ENCODE data around the gene MYO1H.
"Not testable (repeated sequence)": the region's sequence is repeated elsewhere in the genome, so short reads cannot be mapped to it uniquely, and the experiment has no call there.

The MYO1H gene

DNA sequence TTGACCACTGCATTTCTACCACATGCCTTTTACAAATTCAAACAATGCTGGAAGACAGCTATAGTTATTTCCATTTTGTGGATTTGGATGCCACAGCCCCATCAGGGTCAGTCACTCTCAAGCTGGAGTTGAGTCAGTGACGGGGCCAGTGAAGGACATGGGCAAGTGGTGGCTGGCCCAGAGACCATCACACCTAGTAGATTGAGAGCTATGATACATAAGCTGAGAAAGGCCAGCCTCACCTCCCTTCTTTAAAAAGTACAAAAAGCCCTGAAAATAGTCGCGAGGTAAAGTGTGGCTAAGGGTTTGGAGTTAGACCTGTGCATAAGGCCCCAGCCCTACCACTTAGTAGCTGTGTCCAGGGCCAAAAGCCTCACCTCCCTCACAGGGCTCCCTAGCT, 125.3 kb downstream of the MYO1H start (continued):
- TF ChIP-seq ZNF416 (tag by site-specific recombination; IDR thresholded peaks at IDR 0.05): no peak
- TF ChIP-seq, protein P1, sequence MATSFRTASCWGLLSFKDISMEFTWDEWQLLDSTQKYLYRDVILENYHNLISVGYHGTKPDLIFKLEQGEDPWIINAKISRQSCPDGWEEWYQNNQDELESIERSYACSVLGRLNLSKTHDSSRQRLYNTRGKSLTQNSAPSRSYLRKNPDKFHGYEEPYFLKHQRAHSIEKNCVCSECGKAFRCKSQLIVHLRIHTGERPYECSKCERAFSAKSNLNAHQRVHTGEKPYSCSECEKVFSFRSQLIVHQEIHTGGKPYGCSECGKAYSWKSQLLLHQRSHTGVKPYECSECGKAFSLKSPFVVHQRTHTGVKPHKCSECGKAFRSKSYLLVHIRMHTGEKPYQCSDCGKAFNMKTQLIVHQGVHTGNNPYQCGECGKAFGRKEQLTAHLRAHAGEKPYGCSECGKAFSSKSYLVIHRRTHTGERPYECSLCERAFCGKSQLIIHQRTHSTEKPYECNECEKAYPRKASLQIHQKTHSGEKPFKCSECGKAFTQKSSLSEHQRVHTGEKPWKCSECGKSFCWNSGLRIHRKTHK (tag by site-specific recombination; IDR thresholded peaks at IDR 0.05): no peak

- CTCF ChIA-PET: interaction anchor here (1.0 to 6.5 kb wide), 4 partner anchors 25 to 45 kb away, joined by 3 to 38 read pairs (median 6); no protein-coding TSS in a partner anchor
- H3K4me3 ChIP-seq (ENCODE audit: low read depth, low read length); H3K27ac ChIP-seq (ENCODE audit: extremely low read depth, low read depth, low read length); H3K4me1 ChIP-seq (ENCODE audit: control insufficient read depth, insufficient read depth, low read length); H3K9me3 ChIP-seq (ENCODE audit: control insufficient read depth, insufficient read depth, low read depth, low read length): not testable (repeated sequence)
- H3K36me3 ChIP-seq (ENCODE audit: control insufficient read depth in 2 of 2, insufficient read depth in 1 of 2, low read length in 2 of 2): peaks cover 0 to 19% of the 10 kb centered on the region in 2 experiments; a peak in 1 of 3 replicates
- POLR2A ChIA-PET: interaction anchor here (1.0 kb wide), 1 partner anchor 10 kb away, joined by 3 read pairs; no protein-coding TSS in a partner anchor
Observed at GRCh38 chr12:109473526-109474270, 126.0 kb downstream of the MYO1H start.

DNA sequence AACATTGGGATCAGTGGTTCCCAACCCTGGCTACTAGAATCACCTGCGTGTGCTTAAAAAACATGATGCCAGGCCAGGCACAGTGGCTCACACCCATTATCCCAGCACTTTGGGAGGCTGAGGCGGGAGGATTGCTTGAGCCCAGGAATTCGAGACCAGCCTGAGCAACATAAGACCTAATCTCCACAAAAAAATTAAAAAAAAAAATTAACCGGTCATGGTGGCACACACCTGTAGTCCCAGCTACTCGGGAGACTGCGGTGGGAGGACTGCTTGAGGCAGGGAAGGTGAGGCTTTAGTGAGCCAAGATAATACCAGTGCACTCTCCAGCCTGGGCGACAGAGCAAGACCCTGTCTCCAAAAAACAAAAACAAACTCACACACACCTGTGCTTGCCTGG, 127.4 kb downstream of the MYO1H start:
- TF ChIP-seq ZNF221 (tag by site-specific recombination; IDR thresholded peaks at IDR 0.05; ENCODE audit: borderline replicate concordance) (no peak), ZNF626 (tag by site-specific recombination; IDR thresholded peaks at IDR 0.05) (no peak), ZNF555 (tag by site-specific recombination; conservative IDR thresholded peaks at IDR 0.05) (no peak), ZNF133 (tag by site-specific recombination; IDR thresholded peaks at IDR 0.05) (no peak), ZNF585B (tag by site-specific recombination; IDR thresholded peaks at IDR 0.05) (no peak), ZNF792 (tag by site-specific recombination; IDR thresholded peaks at IDR 0.05) (no peak), ZNF76 (tag by site-specific recombination; IDR thresholded peaks at IDR 0.05; ENCODE audit: borderline replicate concordance, low read depth) (no peak), ZFP41 (tag by site-specific recombination; IDR thresholded peaks at IDR 0.05; ENCODE audit: borderline replicate concordance) (no peak), GFI1B (tag by site-specific recombination; IDR thresholded peaks at IDR 0.05) (no peak), KLF16 (tag by site-specific recombination; IDR thresholded peaks at IDR 0.05) (no peak), ZNF530 (tag by site-specific recombination; IDR thresholded peaks at IDR 0.05; ENCODE audit: low read depth) (no peak), ZNF473 (tag by site-specific recombination; IDR thresholded peaks at IDR 0.05) (no peak), ZNF433 (tag by site-specific recombination; IDR thresholded peaks at IDR 0.05; ENCODE audit: low read depth) (no peak), IKZF3 (tag by site-specific recombination; IDR thresholded peaks at IDR 0.05) (no peak), ZNF692 (tag by site-specific recombination; IDR thresholded peaks at IDR 0.05) (no peak), ZNF155 (tag by site-specific recombination; IDR thresholded peaks at IDR 0.05) (no peak), ZNF169 (tag by site-specific recombination; IDR thresholded peaks at IDR 0.05) (no peak), KLF1 (tag by site-specific recombination; IDR thresholded peaks at IDR 0.05) (no peak)
- TF ChIP-seq, protein P2, sequence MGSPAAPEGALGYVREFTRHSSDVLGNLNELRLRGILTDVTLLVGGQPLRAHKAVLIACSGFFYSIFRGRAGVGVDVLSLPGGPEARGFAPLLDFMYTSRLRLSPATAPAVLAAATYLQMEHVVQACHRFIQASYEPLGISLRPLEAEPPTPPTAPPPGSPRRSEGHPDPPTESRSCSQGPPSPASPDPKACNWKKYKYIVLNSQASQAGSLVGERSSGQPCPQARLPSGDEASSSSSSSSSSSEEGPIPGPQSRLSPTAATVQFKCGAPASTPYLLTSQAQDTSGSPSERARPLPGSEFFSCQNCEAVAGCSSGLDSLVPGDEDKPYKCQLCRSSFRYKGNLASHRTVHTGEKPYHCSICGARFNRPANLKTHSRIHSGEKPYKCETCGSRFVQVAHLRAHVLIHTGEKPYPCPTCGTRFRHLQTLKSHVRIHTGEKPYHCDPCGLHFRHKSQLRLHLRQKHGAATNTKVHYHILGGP (tag by site-specific recombination; IDR thresholded peaks at IDR 0.05): no peak
- ChIA-PET POLR2A (no interaction called here), CTCF (interaction anchor here (6.5 kb wide), 1 partner anchor 41 kb away, joined by 38 read pairs; no protein-coding TSS in a partner anchor)
- Histone ChIP-seq H3K4me3 (ENCODE audit: low read depth, low read length) (no peak overlapping the region), H3K4me1 (ENCODE audit: control insufficient read depth, insufficient read depth, low read length) (peaks cover 5% of the 10 kb centered on the region; the same call in 1 of the 2 replicates), H3K36me3 (ENCODE audit: control insufficient read depth in 2 of 2, insufficient read depth in 1 of 2, low read length in 2 of 2) (peaks cover 0 to 5% of the 10 kb centered on the region in 2 experiments; a peak in 1 of 3 replicates), H3K27ac (ENCODE audit: extremely low read depth, low read depth, low read length) (no peak overlapping the region), H3K9me3 (ENCODE audit: control insufficient read depth, insufficient read depth, low read depth, low read length) (no peaks in the 10 kb centered on the region)
